Testis (tissue), 2 donors: ENCODE measurements around the gene IFIT2.

ENCODE experiments used
- POLR2A ChIP-seq: fragments of 450-650 bp; IDR thresholded peaks from one replicate; pipeline ENCODE4 v1.6.1; 2017; ENCODE audit warnings: antibody characterized with exemption, mild to moderate bottlenecking, moderate library complexity
- TF ChIP-seq, protein P1 (sequence below), 3 experiments: fragments of 450-650 bp in 2 of 3; fragments of 200-600 bp in 1 of 3; sonication (generic) in 1 of 3; IDR thresholded peaks; one replicate each; pipeline ENCODE4 v1.5.1; 2016 to 2019; ENCODE audit warnings: antibody characterized with exemption in 3 of 3, mild to moderate bottlenecking in 2 of 3, moderate library complexity in 1 of 3

DNA sequence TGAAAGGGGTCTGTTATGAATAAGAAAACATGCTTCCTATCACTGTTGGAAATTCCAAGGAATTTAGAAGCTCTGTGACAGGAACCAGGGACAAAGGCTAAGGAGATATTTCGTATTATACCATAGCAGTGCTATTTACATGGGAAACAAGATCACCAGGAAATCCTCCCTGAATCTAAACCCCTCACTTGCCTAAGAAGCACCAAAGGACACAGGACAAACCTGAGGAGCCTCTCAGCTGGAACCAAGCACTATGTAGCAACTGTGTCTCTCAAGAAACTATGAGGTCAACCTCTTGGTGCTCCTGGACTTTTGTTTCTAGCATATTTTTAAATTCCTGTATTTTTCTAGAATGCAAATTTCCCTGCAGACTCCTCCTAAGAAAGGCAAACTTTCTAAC lies 55.2 kb downstream of the IFIT2 start:
- TF ChIP-seq, protein P1, sequence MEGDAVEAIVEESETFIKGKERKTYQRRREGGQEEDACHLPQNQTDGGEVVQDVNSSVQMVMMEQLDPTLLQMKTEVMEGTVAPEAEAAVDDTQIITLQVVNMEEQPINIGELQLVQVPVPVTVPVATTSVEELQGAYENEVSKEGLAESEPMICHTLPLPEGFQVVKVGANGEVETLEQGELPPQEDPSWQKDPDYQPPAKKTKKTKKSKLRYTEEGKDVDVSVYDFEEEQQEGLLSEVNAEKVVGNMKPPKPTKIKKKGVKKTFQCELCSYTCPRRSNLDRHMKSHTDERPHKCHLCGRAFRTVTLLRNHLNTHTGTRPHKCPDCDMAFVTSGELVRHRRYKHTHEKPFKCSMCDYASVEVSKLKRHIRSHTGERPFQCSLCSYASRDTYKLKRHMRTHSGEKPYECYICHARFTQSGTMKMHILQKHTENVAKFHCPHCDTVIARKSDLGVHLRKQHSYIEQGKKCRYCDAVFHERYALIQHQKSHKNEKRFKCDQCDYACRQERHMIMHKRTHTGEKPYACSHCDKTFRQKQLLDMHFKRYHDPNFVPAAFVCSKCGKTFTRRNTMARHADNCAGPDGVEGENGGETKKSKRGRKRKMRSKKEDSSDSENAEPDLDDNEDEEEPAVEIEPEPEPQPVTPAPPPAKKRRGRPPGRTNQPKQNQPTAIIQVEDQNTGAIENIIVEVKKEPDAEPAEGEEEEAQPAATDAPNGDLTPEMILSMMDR (IDR thresholded peaks at IDR 0.05), result no peak
- TF ChIP-seq POLR2A, result no peak
